Neural cell (in vitro differentiated cells): ENCODE data around the gene PLXNA4. TPM values are rescaled to one million over a fixed set of nuclear protein-coding genes. Genes with fewer than 3 reads are reported as not detected.

ENCODE experiments used
- H2AFZ ChIP-seq: fragments of 200-600, 300-800 bp; sonication (generic), shearing (Covaris generic); 2 replicates; pipeline ENCODE4 v1.6.0; 2014; ENCODE audit warnings: low read depth, mild to moderate bottlenecking, antibody characterized with exemption, low read length, moderate library complexity
- H3F3A ChIP-seq: fragments of 200-600 bp; shearing (Covaris generic); 2 replicates; pipeline ENCODE4 v1.6.1; 2016; ENCODE audit warnings: mild to moderate bottlenecking, moderate library complexity, mixed read lengths, antibody characterized with exemption, low read length; ENCODE audit not compliant: insufficient read depth, poor library complexity, severe bottlenecking
- H3K27ac ChIP-seq: fragments of 200-600, 300-800 bp; sonication (generic), shearing (Covaris generic); 2 replicates; pipeline ENCODE4 v1.5.1; 2014; ENCODE audit warnings: mild to moderate bottlenecking, low read length, moderate library complexity
- H3K27me3 ChIP-seq: fragments of 300-800, 200-600 bp; sonication (generic), shearing (Covaris generic); 2 replicates; pipeline ENCODE4 v1.6.0; 2014; ENCODE audit warnings: mild to moderate bottlenecking, low read depth, low read length, moderate library complexity; ENCODE audit not compliant: insufficient read depth
- H3K36me3 ChIP-seq: fragments of 300-800, 200-600 bp; sonication (generic), shearing (Covaris generic); 2 replicates; pipeline ENCODE4 v1.5.1; 2014; ENCODE audit warnings: mild to moderate bottlenecking, antibody characterized with exemption, low read length, moderate library complexity; ENCODE audit not compliant: insufficient read depth
- H3K4me2 ChIP-seq: fragments of 300-800, 200-600 bp; sonication (generic), shearing (Covaris generic); 2 replicates; pipeline ENCODE4 v1.6.0; 2014; ENCODE audit warnings: mild to moderate bottlenecking, low read length
- H3K4me3 ChIP-seq: fragments of 300-800, 200-600 bp; sonication (generic), shearing (Covaris generic); 2 replicates; pipeline ENCODE4 v1.5.1; 2014; ENCODE audit warnings: mild to moderate bottlenecking, low read length, moderate library complexity
- H3K79me2 ChIP-seq: fragments of 200-600 bp; shearing (Covaris generic); replicated peaks from 2 replicates; pipeline ENCODE4 v1.6.0; 2014; ENCODE audit warnings: mild to moderate bottlenecking, low read length, moderate library complexity; ENCODE audit not compliant: insufficient read depth
- H3K9ac ChIP-seq: fragments of 300-800, 200-600 bp; sonication (generic), shearing (Covaris generic); 2 replicates; pipeline ENCODE4 v1.6.1; 2016; ENCODE audit warnings: mild to moderate bottlenecking, low read length, mixed read lengths
- H3K9me2 ChIP-seq: fragments of 200-600 bp; shearing (Covaris generic); 2 replicates; pipeline ENCODE4 v1.6.1; 2016; ENCODE audit warnings: mild to moderate bottlenecking, low read length, mixed read lengths; ENCODE audit not compliant: insufficient read depth
- H3K9me3 ChIP-seq: fragments of 200-600, 300-800 bp; sonication (generic), shearing (Covaris generic); 2 replicates; pipeline ENCODE4 v1.6.1; 2016; ENCODE audit warnings: mild to moderate bottlenecking, mixed run types, low read length, moderate library complexity, mixed read lengths
- H4K20me1 ChIP-seq: fragments of 200-600 bp; shearing (Covaris generic); 2 replicates; pipeline ENCODE4 v1.6.1; 2016; ENCODE audit warnings: mild to moderate bottlenecking, mixed run types; ENCODE audit not compliant: insufficient read depth
- EP300 ChIP-seq: fragments of 450-650 bp; conservative IDR thresholded peaks from 2 replicates; pipeline ENCODE4 v1.6.1; 2014; ENCODE audit warnings: antibody characterized with exemption, mild to moderate bottlenecking, moderate library complexity; ENCODE audit not compliant: poor library complexity, severe bottlenecking
- EZH2 ChIP-seq: fragments of 200-600, 300-800 bp; shearing (Covaris generic), sonication (generic); IDR thresholded peaks from 2 replicates; pipeline ENCODE4 v1.6.1; 2014; ENCODE audit warnings: antibody characterized with exemption, low read length, borderline replicate concordance, mild to moderate bottlenecking; ENCODE audit not compliant: insufficient read depth, poor library complexity, severe bottlenecking
- MXI1 ChIP-seq: fragments of 450-650 bp; conservative IDR thresholded peaks from 2 replicates; pipeline ENCODE4 v1.6.1; 2014; ENCODE audit warnings: antibody characterized with exemption, mild to moderate bottlenecking; ENCODE audit not compliant: poor library complexity, severe bottlenecking
- POLR2AphosphoS5 ChIP-seq: IDR thresholded peaks from 2 replicates; pipeline ENCODE4 v1.6.1; 2012
- RAD21 ChIP-seq: fragments of 450-650 bp; conservative IDR thresholded peaks from 2 replicates; pipeline ENCODE4 v1.6.1; 2014; ENCODE audit warnings: antibody characterized with exemption, mild to moderate bottlenecking, moderate library complexity
- SMC3 ChIP-seq: fragments of 450-650 bp; conservative IDR thresholded peaks from 2 replicates; pipeline ENCODE4 v1.6.1; 2014; ENCODE audit warnings: antibody characterized with exemption, mild to moderate bottlenecking, moderate library complexity; ENCODE audit not compliant: poor library complexity
- TAF1 ChIP-seq: IDR thresholded peaks from 2 replicates; pipeline ENCODE4 v1.6.1; 2012; ENCODE audit warnings: low read depth
- polyA plus RNA-seq: library from polyadenylated mRNA; depleted of rRNA; stranded (reverse); fragments of >200 nt; gene quantifications from 2 replicates; pipeline ENCODE4 v1.2.3, GENCODE V29; 2014
- TF ChIP-seq, protein P1 (sequence below): IDR thresholded peaks from 2 replicates; pipeline ENCODE4 v1.6.1; 2012; ENCODE audit warnings: borderline replicate concordance
- TF ChIP-seq, protein P2 (sequence below): fragments of 450-650 bp; IDR thresholded peaks from 2 replicates; pipeline ENCODE4 v1.5.1; 2014; ENCODE audit warnings: antibody characterized with exemption, mild to moderate bottlenecking, moderate library complexity; ENCODE audit not compliant: poor library complexity, severe bottlenecking

PLXNA4 gene
- polyA plus RNA-seq, 1 donor from 2014 or later: 7.2 TPM

- Histone ChIP-seq H3K4me2 (no peak overlapping the region), H3K9me3 (no peaks in the 10 kb centered on the region), H2AFZ (no peak overlapping the region), H3K4me3 (no peak overlapping the region), H3K9ac (no peak overlapping the region), H3F3A (no peaks in the 10 kb centered on the region), H3K27ac (no peak overlapping the region), H3K27me3 (no peaks in the 10 kb centered on the region), H3K36me3 (no peaks in the 10 kb centered on the region), H3K79me2 (no peaks in the 10 kb centered on the region), H3K9me2 (no peaks in the 10 kb centered on the region), H4K20me1 (no peaks in the 10 kb centered on the region)
- TF ChIP-seq EZH2: no peak
- TF ChIP-seq SMC3: no peak
- TF ChIP-seq, protein P1, sequence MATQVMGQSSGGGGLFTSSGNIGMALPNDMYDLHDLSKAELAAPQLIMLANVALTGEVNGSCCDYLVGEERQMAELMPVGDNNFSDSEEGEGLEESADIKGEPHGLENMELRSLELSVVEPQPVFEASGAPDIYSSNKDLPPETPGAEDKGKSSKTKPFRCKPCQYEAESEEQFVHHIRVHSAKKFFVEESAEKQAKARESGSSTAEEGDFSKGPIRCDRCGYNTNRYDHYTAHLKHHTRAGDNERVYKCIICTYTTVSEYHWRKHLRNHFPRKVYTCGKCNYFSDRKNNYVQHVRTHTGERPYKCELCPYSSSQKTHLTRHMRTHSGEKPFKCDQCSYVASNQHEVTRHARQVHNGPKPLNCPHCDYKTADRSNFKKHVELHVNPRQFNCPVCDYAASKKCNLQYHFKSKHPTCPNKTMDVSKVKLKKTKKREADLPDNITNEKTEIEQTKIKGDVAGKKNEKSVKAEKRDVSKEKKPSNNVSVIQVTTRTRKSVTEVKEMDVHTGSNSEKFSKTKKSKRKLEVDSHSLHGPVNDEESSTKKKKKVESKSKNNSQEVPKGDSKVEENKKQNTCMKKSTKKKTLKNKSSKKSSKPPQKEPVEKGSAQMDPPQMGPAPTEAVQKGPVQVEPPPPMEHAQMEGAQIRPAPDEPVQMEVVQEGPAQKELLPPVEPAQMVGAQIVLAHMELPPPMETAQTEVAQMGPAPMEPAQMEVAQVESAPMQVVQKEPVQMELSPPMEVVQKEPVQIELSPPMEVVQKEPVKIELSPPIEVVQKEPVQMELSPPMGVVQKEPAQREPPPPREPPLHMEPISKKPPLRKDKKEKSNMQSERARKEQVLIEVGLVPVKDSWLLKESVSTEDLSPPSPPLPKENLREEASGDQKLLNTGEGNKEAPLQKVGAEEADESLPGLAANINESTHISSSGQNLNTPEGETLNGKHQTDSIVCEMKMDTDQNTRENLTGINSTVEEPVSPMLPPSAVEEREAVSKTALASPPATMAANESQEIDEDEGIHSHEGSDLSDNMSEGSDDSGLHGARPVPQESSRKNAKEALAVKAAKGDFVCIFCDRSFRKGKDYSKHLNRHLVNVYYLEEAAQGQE: no peak
- no peak for TF ChIP-seq EP300
- no peak for TF ChIP-seq POLR2AphosphoS5
- no peak for TF ChIP-seq RAD21
- TF ChIP-seq MXI1: no peak
- no peak for TF ChIP-seq TAF1
These were observed 256.8 kb downstream of the PLXNA4 start for GRCh38 chr7:132319481-132319880.

GRCh38 chr7:132318352-132319318 lies 257.6 kb downstream of the PLXNA4 start:
- Histone ChIP-seq H3K9ac (no peak overlapping the region), H3K4me2 (no peak overlapping the region), H3K36me3 (no peaks in the 10 kb centered on the region), H3K9me3 (no peaks in the 10 kb centered on the region), H4K20me1 (no peaks in the 10 kb centered on the region), H3K9me2 (no peaks in the 10 kb centered on the region), H3K4me3 (peak overlapping the region; percentile 45), H3K27me3 (no peaks in the 10 kb centered on the region), H3F3A (no peaks in the 10 kb centered on the region), H2AFZ (no peak overlapping the region), H3K27ac (no peak overlapping the region), H3K79me2 (no peaks in the 10 kb centered on the region)
- TF ChIP-seq RAD21 (peak; percentile 97), EZH2 (no peak), EP300 (no peak), TAF1 (no peak), POLR2AphosphoS5 (no peak), MXI1 (peak; percentile 9), SMC3 (peak; percentile 98)
- TF ChIP-seq, protein P2, sequence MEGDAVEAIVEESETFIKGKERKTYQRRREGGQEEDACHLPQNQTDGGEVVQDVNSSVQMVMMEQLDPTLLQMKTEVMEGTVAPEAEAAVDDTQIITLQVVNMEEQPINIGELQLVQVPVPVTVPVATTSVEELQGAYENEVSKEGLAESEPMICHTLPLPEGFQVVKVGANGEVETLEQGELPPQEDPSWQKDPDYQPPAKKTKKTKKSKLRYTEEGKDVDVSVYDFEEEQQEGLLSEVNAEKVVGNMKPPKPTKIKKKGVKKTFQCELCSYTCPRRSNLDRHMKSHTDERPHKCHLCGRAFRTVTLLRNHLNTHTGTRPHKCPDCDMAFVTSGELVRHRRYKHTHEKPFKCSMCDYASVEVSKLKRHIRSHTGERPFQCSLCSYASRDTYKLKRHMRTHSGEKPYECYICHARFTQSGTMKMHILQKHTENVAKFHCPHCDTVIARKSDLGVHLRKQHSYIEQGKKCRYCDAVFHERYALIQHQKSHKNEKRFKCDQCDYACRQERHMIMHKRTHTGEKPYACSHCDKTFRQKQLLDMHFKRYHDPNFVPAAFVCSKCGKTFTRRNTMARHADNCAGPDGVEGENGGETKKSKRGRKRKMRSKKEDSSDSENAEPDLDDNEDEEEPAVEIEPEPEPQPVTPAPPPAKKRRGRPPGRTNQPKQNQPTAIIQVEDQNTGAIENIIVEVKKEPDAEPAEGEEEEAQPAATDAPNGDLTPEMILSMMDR: peak; percentile 96
- TF ChIP-seq, protein P1: no peak
